HL-60 (cell line): ENCODE measurements around the gene B9D1.

Experiments used
- DNase-seq, 2 experiments: peaks; one replicate each; pipeline ENCODE4 v3.0.0-alpha.2; 2010 to 2020; ENCODE audit warnings: low read depth in 1 of 2, low spot score in 1 of 2
- H3K27ac ChIP-seq: fragments of 250-450 bp; sonication (Bioruptor Pico); replicated peaks from 2 replicates; pipeline ENCODE4 v1.5.1; 2020; ENCODE audit warnings: mild to moderate bottlenecking, moderate library complexity
- H3K27me3 ChIP-seq: fragments of 250-450 bp; sonication (Bioruptor Pico); 2 replicates; pipeline ENCODE4 v1.5.1; 2021; ENCODE audit warnings: mild to moderate bottlenecking, moderate library complexity; ENCODE audit not compliant: insufficient read depth, poor library complexity, severe bottlenecking
- H3K4me3 ChIP-seq: replicated peaks from 2 replicates; pipeline ENCODE4 v1.5.1; 2011; ENCODE audit warnings: mild to moderate bottlenecking, control low read depth, low read length; ENCODE audit not compliant: insufficient read depth
- CTCF ChIP-seq: IDR thresholded peaks from one replicate; pipeline ENCODE4 v1.5.1; 2011; ENCODE audit warnings: low read length, control low read depth, inconsistent platforms; ENCODE audit not compliant: insufficient read depth
- GABPA ChIP-seq: IDR thresholded peaks from 2 replicates; pipeline ENCODE4 v1.6.1; 2012; ENCODE audit warnings: low read depth
- POLR2AphosphoS5 ChIP-seq: IDR thresholded peaks from 2 replicates; pipeline ENCODE4 v1.6.1; 2012; ENCODE audit warnings: low read depth
- REST ChIP-seq: IDR thresholded peaks from 2 replicates; pipeline ENCODE4 v1.6.1; 2012; ENCODE audit warnings: low read depth; ENCODE audit not compliant: insufficient replicate concordance
- SPI1 ChIP-seq: IDR thresholded peaks from 2 replicates; pipeline ENCODE4 v1.6.1; 2012; ENCODE audit warnings: low read depth, mild to moderate bottlenecking, borderline replicate concordance

Gene B9D1

GRCh38 chr17:19334331-19334730, 28.2 kb downstream of the B9D1 start:
- H3K4me3 ChIP-seq: no peak overlapping the region
- no peaks in the 10 kb centered on the region for H3K27me3 ChIP-seq
- H3K27ac ChIP-seq: no peak overlapping the region
- TF ChIP-seq POLR2AphosphoS5 (no peak), REST (no peak), CTCF (no peak), SPI1 (no peak), GABPA (no peak)
- DNase-seq: no peak

- Histone ChIP-seq H3K4me3 (no peak overlapping the region), H3K27ac (no peak overlapping the region), H3K27me3 (no peaks in the 10 kb centered on the region)
- no peak for TF ChIP-seq REST
- TF ChIP-seq GABPA: no peak
- TF ChIP-seq CTCF: no peak
- no peak for TF ChIP-seq SPI1
- TF ChIP-seq POLR2AphosphoS5: no peak
- DNase-seq: no peak
Observed at GRCh38 chr17:19333736-19334290, 28.7 kb downstream of the B9D1 start.

- no peak overlapping the region for H3K27ac ChIP-seq
- no peaks in the 10 kb centered on the region for H3K27me3 ChIP-seq
- no peak overlapping the region for H3K4me3 ChIP-seq
- DNase-seq: no peak
- TF ChIP-seq SPI1 (no peak), CTCF (no peak), GABPA (no peak), POLR2AphosphoS5 (no peak), REST (no peak)
Observed at GRCh38 chr17:19333132-19333440, 29.4 kb downstream of the B9D1 start.
